ENCODE measurements around the gene RIMBP3C. TPM values are rescaled to one million over a fixed set of nuclear protein-coding genes. Genes with fewer than 3 reads are reported as not detected.
"Not testable (repeated sequence)": the region's sequence is repeated elsewhere in the genome, so short reads cannot be mapped to it uniquely, and the experiment has no call there.

RIMBP3C gene
- total RNA-seq, 2 experiments from 2014 or later = 0.18 to 0.33 TPM

DNA sequence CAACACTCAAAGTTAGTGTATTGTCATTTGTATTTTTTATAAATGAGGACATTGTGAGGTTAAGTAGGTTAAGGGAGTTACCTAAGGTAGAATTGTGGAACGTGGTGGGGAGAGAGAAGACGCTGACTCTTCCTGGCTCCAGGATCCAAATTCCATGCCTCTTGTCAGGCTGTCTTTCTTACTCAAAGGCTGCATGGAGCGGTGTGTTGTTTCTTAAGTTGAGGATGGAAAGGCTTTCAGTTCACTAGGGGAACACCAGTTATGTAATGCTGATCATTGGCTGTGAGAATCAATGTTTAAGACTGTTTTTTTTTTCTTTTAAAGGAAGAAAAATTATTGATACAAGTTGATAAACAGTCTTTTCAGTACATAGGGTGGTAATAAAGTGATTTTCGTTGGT is 19.1 kb upstream of the RIMBP3C start:
- Mint-ChIP-seq H3K4me1 (peaks cover 59% of the 10 kb centered on the region), H3K36me3 (ENCODE audit: low read depth) (peaks cover 27% of the 10 kb centered on the region), H3K9me3 (ENCODE audit: low read depth) (no peaks in the 10 kb centered on the region), H3K4me3 (peak overlapping the region; percentile 32), H3K27ac (peak overlapping the region; percentile 79), H3K27me3 (no peaks in the 10 kb centered on the region)
- DNase-seq (no peak), ATAC-seq (no peak)
- intact Hi-C loops (cut with DNase I, micrococcal nuclease) = no loop called here
- ChIA-PET POLR2A (no interaction called here), CTCF (interaction anchor here (0.7 to 1.2 kb wide), 2 partner anchors 17 to 84 kb away, joined by 3 read pairs; no protein-coding TSS in a partner anchor)

GRCh38 chr22:21569459-21570170 is 18.4 kb upstream of the RIMBP3C start:
- POLR2A ChIA-PET = interaction anchor here (0.6 kb wide), 1 partner anchor 76 kb away, joined by 3 read pairs; no protein-coding TSS in a partner anchor
- Mint-ChIP-seq H3K9me3 (ENCODE audit: low read depth) (no peaks in the 10 kb centered on the region), H3K27me3 (no peaks in the 10 kb centered on the region), H3K4me1 (peaks cover 56% of the 10 kb centered on the region), H3K27ac (peak overlapping the region; percentile 79), H3K4me3 (peak overlapping the region; percentile 92), H3K36me3 (ENCODE audit: low read depth) (peaks cover 27% of the 10 kb centered on the region)
- intact Hi-C loops (cut with DNase I, micrococcal nuclease) = no loop called here
- no peak for ATAC-seq
- CTCF ChIA-PET = interaction anchor here (0.7 to 2.1 kb wide), 2 partner anchors 18 to 22 kb away, joined by 3 to 7 read pairs; no protein-coding TSS in a partner anchor
- DNase-seq = no peak

DNA sequence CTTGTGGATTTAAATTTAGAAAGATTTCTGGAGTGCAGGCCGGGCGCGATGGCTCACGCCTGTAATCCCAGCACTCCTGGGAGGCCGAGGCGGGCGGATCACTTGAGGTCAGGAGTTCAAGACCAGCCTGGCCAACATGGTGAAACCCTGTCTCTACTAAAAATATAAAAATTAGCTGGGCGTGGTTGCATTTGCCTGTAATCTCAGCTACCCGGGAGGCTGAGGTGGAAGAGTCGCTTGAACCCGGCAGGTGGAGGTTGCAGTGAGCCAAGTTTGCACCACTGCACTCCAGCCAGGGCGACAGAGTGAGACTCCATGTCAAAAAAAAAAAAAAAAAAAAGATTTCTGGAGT is 17.8 kb upstream of the RIMBP3C start:
- Mint-ChIP-seq H3K36me3 (ENCODE audit: low read depth) (peaks cover 27% of the 10 kb centered on the region), H3K4me1 (peaks cover 51% of the 10 kb centered on the region), H3K27ac (peak overlapping the region; percentile 96), H3K4me3 (peak overlapping the region; percentile 92)
- ChIA-PET CTCF (interaction anchor here (0.7 to 2.1 kb wide), 5 partner anchors 10 to 62 kb away, joined by 3 to 7 read pairs (median 6); partner anchors contain the start of gene YDJC), POLR2A (interaction anchor here (0.6 to 1.3 kb wide), 3 partner anchors 60 to 77 kb away, joined by 3 to 4 read pairs (median 3); no protein-coding TSS in a partner anchor)
- H3K27me3 Mint-ChIP-seq; H3K9me3 Mint-ChIP-seq (ENCODE audit: low read depth); intact Hi-C loops (cut with DNase I, micrococcal nuclease); ATAC-seq; DNase-seq: not testable (repeated sequence)

DNA sequence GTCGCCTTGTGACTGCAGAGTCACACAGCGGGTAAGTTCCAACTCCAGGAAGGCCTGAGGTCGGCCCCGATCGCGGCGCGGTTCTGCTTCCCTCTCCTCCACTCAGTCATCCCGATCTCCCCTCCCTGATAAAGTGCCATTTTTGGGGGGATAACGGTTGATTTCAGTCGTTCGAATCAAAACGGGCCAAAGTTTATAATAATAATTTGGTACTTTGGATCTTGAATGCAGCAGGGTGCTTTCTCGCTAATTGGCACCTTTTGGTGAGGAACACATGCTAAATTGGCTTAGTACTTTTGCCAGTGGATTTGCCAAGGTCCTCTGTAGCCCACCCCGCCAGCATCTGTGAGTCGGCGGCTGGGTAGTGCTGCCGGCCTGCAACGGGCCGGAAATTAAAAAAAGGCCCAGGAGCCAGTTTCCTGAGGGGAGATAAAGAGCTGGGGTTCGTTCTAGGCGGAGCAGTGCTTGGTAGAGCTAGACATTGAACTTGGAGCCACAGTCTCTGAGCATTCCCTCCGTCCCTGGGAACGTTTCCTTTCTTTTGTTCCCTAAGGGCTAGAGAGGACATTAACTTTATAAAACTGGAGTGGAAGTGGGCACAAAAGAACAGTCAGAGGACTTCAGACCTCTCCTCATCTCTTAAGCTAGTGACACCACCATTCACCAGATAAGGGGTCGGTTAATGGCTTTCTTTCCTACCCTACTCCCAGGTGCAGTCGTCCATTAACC is 17.2 kb upstream of the RIMBP3C start:
- peaks cover 27% of the 10 kb centered on the region for H3K36me3 Mint-ChIP-seq (ENCODE audit: low read depth)
- H3K4me1 Mint-ChIP-seq = peaks cover 46% of the 10 kb centered on the region
- intact Hi-C loops (cut with DNase I, micrococcal nuclease) = loop anchor here in 1 of 2 experiments (1.0 kb wide), 3 partner anchors 61 to 167 kb away; partner anchors contain the start of gene YPEL1
- ChIA-PET CTCF (interaction anchor here (0.7 to 2.1 kb wide), 6 partner anchors 11 to 66 kb away, joined by 3 to 7 read pairs (median 6); partner anchors contain the start of gene YDJC), POLR2A (interaction anchor here (1.1 to 1.3 kb wide), 3 partner anchors 19 to 74 kb away, joined by 3 to 4 read pairs (median 3); no protein-coding TSS in a partner anchor)
- peak overlapping the region; percentile 92 for H3K4me3 Mint-ChIP-seq
- DNase-seq = peak; percentile 41
- H3K27ac Mint-ChIP-seq = peak overlapping the region; percentile 96
- ATAC-seq = peak; percentile 8
- no peaks in the 10 kb centered on the region for H3K27me3 Mint-ChIP-seq
- no peaks in the 10 kb centered on the region for H3K9me3 Mint-ChIP-seq (ENCODE audit: low read depth)

- ChIA-PET CTCF (interaction anchor here (0.7 to 2.1 kb wide), 4 partner anchors 20 to 67 kb away, joined by 3 to 7 read pairs (median 6); partner anchors contain the start of gene YDJC), POLR2A (interaction anchor here (1.1 to 1.3 kb wide), 3 partner anchors 20 to 75 kb away, joined by 3 to 4 read pairs (median 3); no protein-coding TSS in a partner anchor)
- Mint-ChIP-seq H3K27ac (peak within 1 kb of the TSS; percentile 96), H3K4me1 (peaks cover 38% of the 10 kb centered on the region), H3K27me3 (no peaks in the 10 kb centered on the region), H3K9me3 (ENCODE audit: low read depth) (no peaks in the 10 kb centered on the region), H3K36me3 (ENCODE audit: low read depth) (peaks cover 24% of the 10 kb centered on the region), H3K4me3 (peak within 1 kb of the TSS; percentile 92)
- peak; percentile 93 for DNase-seq
- intact Hi-C loops (cut with DNase I, micrococcal nuclease) = loop anchor here (1.0 kb wide), 4 partner anchors 62 to 168 kb away; partner anchors contain the start of genes SDF2L1 (in 1 of the 2) and YPEL1 (in 1 of the 2)
- ATAC-seq = peak; percentile 68
Observed at GRCh38 chr22:21567456-21568346, 16.4 kb upstream of the RIMBP3C start, which contains the start of gene UBE2L3. Gene UBE2L3 (plus strand): TSS chr22:21567714. CDS start chr22:21567745, 31 bp downstream.

DNA sequence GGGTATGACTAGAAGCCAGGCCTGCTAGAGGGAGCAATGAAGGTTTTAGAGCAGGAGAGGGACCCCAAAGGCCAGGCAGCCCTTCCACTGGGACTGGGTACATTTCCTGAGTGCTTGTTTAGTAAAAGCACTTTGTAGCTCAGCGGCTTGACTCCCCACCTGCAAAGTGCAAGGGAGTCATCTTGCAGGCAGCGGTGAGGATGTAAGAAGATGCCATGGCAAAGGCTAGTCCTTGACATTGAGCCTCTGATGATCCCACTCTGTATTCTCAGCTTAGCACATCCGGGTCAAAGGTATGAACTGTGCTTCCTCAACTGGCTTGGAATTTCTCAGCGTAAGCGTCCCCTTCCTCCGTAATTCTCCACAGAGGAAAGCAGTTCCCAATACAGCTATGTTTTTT is 13.2 kb upstream of the RIMBP3C start:
- H3K27ac Mint-ChIP-seq = peak overlapping the region; percentile 26
- intact Hi-C loops (cut with DNase I, micrococcal nuclease) = no loop called here
- POLR2A ChIA-PET = no interaction called here
- no peaks in the 10 kb centered on the region for H3K27me3 Mint-ChIP-seq
- peaks cover 9% of the 10 kb centered on the region for H3K36me3 Mint-ChIP-seq (ENCODE audit: low read depth)
- no peaks in the 10 kb centered on the region for H3K9me3 Mint-ChIP-seq (ENCODE audit: low read depth)
- H3K4me1 Mint-ChIP-seq = peaks cover 7% of the 10 kb centered on the region
- no peak for ATAC-seq
- CTCF ChIA-PET = interaction anchor here (1.3 kb wide), 1 partner anchor 83 kb away, joined by 3 read pairs; no protein-coding TSS in a partner anchor
- H3K4me3 Mint-ChIP-seq = no peak overlapping the region
- DNase-seq = no peak

- ChIA-PET POLR2A (no interaction called here), CTCF (interaction anchor here (1.3 kb wide), 1 partner anchor 83 kb away, joined by 3 read pairs; no protein-coding TSS in a partner anchor)
- intact Hi-C loops (cut with DNase I, micrococcal nuclease) = no loop called here
- no peak for ATAC-seq
- Mint-ChIP-seq H3K27me3 (no peaks in the 10 kb centered on the region), H3K27ac (peak overlapping the region; percentile 26), H3K4me1 (peaks cover 5% of the 10 kb centered on the region), H3K4me3 (no peak overlapping the region), H3K9me3 (ENCODE audit: low read depth) (no peaks in the 10 kb centered on the region), H3K36me3 (ENCODE audit: low read depth) (peaks cover 8% of the 10 kb centered on the region)
- no peak for DNase-seq
Observed at GRCh38 chr22:21563912-21564311, 12.7 kb upstream of the RIMBP3C start.

GRCh38 chr22:21560657-21561056 is 9.4 kb upstream of the RIMBP3C start:
- DNase-seq; intact Hi-C loops (cut with DNase I, micrococcal nuclease); H3K9me3 Mint-ChIP-seq (ENCODE audit: low read depth); H3K27ac Mint-ChIP-seq; ATAC-seq; CTCF ChIA-PET; H3K27me3 Mint-ChIP-seq; H3K36me3 Mint-ChIP-seq (ENCODE audit: low read depth); H3K4me1 Mint-ChIP-seq; H3K4me3 Mint-ChIP-seq: not testable (repeated sequence)
- POLR2A ChIA-PET = interaction anchor here (0.6 kb wide), 1 partner anchor 21 kb away, joined by 3 read pairs; no protein-coding TSS in a partner anchor

DNA sequence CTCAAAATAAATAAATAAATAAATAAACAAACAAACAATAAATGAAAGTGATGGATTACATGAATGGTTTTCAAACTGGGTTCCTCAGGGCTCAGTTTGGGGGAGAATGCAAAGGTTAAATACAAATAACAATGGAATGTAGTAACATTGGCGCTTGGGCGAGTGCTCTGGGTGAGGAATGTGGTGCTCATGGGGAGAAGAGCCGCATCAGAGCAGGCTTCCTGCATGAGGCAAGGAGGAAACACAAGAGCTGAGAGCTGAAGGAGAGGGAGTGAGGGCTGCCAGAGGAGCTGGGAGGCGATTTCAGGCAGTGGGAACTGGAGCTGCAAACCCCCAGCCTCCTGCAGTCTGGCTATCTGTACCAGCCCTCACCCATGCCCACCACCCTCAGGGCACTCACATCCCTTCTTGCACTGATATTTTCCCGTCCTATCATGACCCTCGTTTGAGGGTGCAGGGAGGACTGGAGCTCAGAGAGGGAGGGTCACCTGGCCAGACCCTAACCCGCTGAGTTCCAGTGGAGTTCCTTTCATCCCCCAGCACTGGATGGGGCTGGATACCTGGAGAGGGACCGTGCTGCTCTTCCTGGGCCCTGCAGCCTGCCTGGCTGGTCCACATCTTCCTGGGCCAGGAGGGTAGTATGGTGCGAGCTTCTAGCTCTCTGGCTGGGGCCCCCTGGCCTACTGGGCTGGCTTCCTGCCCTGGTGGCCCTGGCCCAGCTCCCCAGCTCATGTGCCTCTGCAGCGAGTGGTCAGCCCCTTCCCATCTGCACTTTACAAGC is 8.3 kb upstream of the RIMBP3C start:
- intact Hi-C loops (cut with DNase I, micrococcal nuclease); H3K4me3 Mint-ChIP-seq; DNase-seq; H3K4me1 Mint-ChIP-seq; H3K9me3 Mint-ChIP-seq (ENCODE audit: low read depth); H3K36me3 Mint-ChIP-seq (ENCODE audit: low read depth); CTCF ChIA-PET; ATAC-seq; H3K27me3 Mint-ChIP-seq; H3K27ac Mint-ChIP-seq; POLR2A ChIA-PET: not testable (repeated sequence)

- POLR2A ChIA-PET; H3K9me3 Mint-ChIP-seq (ENCODE audit: low read depth); H3K36me3 Mint-ChIP-seq (ENCODE audit: low read depth); H3K27me3 Mint-ChIP-seq; H3K4me3 Mint-ChIP-seq; CTCF ChIA-PET; H3K27ac Mint-ChIP-seq; DNase-seq; intact Hi-C loops (cut with DNase I, micrococcal nuclease); H3K4me1 Mint-ChIP-seq: not testable (repeated sequence)
- ATAC-seq = peak; percentile 37
Observed at GRCh38 chr22:21550678-21551047, 598 bp downstream of the RIMBP3C start.

Measured in activated CD4-positive, alpha-beta T cell treated with anti-CD3 and anti-CD28 coated beads for 36 hours (primary cell).